ENCODE measurements around the gene CELF4.

CELF4 gene

DNA sequence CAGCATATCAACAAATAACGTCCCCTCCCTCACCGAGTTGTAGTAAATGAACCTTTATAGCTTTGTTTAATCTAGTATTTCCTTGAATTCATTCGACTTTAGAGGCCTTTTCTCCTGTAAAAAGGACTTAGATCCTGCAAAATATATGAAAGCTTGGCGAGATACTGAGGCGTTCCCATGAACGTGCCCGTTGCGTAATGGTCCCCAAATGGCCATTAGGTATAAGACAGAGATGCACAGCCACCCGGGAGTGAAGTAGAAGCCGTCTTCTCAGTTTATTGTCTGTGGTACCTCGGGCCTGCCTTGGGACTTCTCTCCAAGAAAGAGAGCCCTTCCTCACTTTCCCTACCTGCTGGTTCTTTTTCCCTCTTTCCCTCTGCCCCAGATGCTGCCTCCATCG is 310.6 kb downstream of the CELF4 start:
- no peak for DNase-seq (ENCODE audit: low spot score)

DNA sequence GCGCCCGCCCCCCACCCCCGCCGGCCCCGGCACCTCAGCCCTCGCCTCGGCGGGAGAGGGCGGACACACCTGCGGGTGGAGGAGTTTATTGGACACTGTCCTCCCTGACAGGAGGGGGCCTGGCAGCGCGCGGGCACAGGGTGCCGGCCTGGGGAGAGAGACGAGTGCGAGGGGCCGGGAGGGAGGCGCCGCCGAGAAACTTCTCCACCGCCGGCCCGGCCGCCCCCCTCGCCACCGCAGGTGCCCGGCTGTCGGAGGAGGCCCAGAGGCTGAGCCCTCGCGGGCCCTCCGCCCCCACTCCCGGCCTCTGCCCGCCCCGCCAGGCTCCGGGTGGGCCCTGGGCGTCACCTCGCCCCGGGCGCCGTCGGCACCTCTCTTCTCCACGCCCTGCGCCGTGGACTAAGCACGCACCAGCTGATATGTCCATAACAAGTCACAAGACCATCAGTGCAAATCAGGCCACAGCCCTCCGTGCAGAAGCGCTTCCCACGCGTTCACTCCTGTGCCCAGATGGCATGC is 311.3 kb downstream of the CELF4 start:
- no peak for DNase-seq (ENCODE audit: low spot score)

DNA sequence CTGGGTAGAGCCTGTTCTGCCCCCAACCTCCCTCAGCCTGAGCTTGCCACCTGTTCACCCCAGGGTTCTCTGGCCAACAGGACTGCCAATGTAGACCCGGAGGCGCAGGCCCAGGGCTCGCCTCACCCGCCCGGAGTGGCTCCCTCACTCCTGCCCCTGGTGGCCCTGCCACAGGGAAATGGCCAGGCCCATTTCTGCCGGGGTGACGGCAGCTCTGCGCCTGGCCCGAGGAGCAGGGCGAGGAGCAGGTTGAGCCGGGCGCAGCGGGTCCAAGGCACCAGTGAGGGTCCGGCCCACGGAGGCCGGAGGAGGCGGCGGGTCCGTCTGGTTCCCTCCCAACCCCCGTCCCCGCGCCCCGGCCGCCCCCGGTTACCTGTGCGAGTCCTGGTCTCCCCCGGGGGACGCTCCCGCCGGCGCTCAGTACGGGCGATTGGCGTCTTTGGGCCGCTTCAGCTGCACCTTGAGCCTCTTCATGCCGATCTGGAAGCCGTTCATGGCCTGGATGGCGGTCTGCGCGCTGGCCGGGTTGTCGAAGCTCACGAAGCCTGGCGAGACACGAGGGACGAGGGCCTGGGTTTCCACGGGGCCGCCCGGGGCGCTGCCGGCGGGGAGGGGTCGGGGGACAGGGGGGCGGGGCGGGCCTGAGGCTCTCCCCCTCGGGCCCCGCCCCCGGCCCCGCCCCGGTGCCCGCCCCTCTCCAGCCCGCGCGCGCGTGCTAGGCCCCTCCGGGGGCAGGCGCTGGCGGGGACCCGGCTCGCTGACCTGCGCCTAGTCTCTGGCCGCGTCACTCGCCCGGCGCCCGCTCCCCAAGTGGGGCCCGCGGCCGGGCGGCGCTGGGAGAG is 312.0 kb downstream of the CELF4 start:
- no peak for DNase-seq (ENCODE audit: low spot score)

DNA sequence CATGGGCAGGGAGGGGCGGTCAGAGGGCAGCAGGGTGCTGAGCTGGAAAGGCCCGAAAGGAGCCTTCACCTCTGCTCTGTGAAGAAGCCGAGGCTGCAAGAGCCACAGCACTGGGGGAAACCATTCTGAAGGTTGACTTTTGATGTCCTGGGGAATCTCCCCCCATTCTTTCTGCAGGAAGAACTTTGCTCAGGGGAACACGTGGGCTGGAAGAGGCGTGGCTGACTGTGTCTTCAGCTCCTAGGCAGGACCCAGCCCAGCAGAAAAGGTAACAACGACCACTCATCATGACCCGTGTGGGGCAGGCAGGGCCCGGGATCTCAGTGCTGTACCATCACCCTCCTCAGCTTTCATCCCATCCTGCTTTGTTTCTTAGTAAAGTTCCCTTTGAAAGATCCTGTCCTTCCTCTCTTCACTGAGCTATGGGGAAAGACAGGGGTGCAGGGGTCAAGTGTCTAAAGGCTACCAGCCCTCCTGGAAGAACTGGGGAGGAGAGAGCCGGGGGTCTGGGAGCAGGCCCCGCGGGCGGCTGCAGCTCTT is 312.7 kb downstream of the CELF4 start:
- DNase-seq (ENCODE audit: low spot score) = no peak

DNA sequence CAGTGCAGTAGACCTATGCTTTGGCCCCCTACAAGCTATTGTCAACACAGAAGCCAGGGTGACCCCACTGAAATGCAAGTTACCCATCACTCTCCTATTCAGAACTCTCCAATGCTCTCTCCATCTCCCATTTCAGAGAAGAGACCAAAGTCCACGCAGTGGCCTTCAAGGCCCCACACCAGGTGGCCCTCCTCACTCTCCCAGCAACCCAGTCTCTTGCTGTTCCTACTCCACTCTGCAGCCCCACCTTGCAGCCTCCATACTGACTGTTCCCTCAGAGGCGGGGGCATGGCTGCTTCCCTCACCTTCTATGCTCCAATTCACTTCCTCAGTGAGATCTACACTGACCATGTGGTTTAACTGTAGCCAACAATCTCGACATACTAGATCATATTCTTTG is 313.3 kb downstream of the CELF4 start:
- no peak for DNase-seq (ENCODE audit: low spot score)

DNA sequence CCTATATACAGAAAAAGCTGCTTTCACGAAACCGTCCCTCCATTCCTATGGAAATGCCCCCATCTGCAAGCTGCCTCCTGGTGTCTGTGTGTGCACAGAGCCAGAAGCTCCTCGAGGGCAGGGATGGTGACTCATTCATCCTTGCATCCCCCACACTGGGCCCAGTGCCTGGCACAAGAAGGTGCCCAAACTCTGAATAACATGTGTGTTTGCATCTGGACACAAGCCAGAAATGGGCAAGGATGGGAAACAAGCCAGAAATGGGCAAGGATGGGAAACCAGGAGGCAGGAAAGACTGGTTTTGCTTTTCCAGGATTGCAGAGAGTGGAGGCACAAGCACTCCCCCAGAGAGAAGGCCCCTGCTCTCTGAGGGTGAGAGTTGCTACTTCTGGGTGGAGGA is 313.9 kb downstream of the CELF4 start:
- DNase-seq (ENCODE audit: low spot score) = no peak

DNA sequence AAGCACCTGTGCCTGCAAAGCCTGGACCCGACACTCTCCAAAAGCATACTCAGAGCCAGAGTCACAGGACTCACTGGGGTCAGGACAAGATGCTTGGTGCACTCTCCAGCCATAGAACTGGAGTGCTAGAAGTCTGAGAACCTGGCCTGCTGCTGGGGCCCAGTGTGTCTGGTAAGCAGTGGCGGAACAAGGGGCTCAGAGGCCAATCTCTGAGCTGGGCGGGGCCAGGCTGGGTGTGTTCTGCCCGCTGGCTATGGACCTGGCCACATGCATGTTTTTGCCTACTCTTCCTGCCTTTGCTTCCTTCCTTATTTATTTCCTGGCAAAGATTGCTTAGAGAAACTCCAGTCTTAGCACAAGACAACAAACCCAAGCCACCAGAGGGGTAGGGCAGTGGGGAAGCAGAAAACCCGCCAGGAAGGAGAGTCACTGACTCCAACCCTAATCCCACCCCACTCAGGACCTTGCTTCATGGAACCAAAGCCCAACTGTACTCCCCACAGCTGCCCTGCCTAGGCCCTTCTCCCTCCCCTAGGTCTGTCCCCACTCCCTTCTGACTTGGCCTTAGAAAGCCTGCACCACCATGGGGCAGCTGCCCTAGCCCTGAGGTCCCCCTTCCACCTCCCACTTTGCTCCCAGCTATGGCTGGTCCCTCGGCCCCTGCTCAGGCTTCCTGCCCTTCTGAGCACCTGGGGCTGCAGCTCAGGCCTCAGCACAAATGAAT is 315.5 kb downstream of the CELF4 start:
- no peak for DNase-seq (ENCODE audit: low spot score)

DNA sequence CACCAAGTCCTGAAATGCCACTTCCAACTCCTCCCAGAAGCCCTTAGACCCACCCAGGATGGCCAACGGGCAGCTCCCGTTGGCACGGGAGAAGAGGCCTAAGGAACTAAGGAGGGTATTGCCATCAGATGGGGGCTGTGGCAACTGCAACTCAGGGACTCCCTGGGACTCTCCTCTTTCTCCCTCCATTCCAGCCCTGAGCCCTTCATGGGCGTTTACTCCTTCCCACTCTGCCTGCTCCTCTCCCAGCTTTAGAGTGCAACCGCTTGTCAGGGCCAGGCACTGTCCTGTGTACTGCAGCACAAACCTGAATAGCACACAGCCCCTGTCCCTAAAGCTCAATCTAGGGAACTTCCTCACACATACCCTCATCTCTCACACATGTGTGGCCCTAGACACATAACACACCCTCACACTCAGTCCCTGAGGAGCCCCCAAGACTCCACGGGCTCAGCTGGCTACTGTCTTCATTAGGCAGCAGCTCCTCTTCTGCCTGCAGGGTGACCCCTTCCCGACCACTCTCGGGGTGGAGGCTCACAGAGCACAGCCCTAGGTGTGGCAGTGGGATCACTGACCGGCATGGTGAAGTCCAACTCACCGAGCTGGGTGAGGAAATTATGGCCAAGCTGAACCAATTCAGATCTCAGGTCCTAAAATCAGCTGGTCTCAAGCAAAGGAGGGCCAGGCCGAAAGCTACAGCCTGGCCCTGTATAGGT is 316.3 kb downstream of the CELF4 start:
- DNase-seq (ENCODE audit: low spot score) = no peak

DNA sequence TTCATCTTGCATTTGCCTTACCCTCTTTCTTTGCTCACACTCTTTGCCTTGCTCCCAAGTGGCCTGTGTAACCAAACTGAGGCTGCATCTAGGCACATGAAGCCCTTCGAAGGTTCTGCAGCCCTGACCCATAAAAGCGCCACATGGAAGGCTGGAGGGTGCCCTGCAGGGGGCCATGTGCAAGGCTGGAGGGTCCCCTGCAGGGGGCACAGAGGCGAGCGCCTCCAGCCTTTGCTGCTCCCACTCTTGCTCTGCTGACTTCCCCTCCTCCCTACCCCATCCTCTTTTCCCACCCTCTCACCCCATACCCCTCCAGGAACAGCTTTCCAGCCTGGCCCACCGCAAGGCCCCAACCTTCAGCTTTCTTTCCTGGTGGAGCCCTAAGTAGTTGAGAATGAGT is 317.3 kb downstream of the CELF4 start:
- no peak for DNase-seq (ENCODE audit: low spot score)

DNA sequence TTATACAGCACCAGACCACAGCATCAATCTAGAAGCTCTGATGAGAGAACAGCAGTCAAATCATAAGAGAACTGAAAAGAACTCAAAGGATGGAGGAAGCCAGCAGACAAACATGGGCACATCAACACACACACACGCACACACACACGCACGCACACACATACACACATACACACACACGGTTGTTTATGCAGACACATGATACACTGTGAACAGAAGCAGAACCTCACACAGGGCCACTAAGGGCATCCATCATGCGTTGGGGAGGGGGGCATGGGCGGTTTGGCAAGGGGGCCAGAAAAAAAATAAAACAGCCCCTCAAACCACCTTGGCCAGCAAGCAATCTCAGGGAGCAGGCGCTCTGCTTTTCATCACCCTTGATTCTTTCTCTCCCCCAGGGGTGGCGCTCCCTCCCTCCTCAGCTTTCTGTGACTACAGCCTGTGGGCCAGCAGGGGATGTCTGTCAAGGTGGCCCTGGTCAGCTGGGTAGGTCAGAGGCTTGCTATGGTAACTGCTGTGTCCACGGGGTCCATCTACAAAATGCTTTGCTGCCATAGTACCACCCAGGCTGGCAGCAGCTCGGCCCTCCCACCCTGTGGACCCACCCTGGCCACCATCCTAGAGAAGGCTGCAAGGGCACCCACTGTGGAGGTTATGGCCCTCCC is 318.0 kb downstream of the CELF4 start:
- no peak for DNase-seq (ENCODE audit: low spot score)

DNA sequence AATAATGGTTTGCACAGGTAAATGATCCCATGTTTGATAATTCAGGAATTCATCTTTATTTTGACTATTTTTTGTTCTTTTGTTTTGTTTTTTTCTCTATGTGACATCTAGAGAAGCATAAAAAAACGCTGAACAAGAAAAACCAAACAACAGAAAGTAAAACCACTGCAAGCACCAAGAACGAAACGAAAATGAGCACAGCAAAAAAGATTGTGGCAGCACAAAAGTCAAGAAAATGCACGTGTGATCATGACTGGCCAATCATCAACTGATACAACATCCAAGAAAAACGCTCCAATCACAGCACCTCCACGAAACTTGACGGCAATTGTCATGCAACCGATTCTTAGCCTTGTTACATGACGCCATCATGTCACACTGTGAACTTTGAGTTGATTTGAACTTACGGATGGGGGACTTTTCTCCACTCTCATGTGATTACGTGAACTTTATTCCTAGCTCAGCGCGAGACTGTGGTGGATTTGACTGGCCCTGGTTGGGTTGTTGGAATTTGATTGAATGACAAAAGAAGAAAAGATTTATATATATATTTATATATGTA is 318.7 kb downstream of the CELF4 start:
- no peak for DNase-seq (ENCODE audit: low spot score)

DNA sequence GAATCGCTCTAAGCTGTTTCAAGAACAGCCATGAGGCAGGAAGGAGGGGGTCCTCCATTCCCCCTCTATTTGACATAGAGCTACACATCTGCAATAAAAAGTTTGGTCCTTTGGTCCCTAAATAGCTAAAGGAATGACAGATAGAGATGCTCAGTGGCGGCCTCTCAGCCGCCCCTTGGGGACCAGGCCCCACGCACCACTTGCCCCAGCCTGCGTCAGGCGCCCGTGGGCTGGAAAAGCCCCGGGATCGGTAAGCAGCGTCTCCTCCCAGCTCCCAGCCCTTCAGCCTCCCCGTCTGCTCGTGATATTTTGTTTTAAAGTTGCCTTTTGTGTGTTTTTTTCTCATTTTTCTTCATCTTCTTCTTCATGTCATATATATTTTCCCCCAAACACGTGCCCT is 321.0 kb downstream of the CELF4 start:
- no peak for DNase-seq (ENCODE audit: low spot score)

DNA sequence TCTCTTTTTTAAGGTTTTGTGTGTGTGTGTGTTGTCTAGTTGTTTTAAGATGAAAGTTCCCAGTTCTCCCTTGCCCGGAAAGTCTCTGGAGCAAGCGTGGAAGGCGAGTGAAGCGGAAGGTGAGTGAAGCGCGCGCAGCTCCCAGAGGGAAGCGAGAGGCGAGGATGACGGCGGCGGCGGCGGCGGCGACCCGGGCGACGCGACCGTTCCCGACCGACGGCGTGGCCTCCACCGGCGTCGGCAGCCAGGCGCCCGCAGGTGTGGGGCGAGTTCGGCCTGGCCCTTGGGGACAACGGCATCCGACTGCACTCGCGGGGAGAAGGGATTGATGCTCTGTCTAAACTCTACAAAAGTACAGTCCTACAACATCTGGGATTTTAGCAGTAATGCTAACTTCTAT is 321.9 kb downstream of the CELF4 start:
- no peak for DNase-seq (ENCODE audit: low spot score)

DNA sequence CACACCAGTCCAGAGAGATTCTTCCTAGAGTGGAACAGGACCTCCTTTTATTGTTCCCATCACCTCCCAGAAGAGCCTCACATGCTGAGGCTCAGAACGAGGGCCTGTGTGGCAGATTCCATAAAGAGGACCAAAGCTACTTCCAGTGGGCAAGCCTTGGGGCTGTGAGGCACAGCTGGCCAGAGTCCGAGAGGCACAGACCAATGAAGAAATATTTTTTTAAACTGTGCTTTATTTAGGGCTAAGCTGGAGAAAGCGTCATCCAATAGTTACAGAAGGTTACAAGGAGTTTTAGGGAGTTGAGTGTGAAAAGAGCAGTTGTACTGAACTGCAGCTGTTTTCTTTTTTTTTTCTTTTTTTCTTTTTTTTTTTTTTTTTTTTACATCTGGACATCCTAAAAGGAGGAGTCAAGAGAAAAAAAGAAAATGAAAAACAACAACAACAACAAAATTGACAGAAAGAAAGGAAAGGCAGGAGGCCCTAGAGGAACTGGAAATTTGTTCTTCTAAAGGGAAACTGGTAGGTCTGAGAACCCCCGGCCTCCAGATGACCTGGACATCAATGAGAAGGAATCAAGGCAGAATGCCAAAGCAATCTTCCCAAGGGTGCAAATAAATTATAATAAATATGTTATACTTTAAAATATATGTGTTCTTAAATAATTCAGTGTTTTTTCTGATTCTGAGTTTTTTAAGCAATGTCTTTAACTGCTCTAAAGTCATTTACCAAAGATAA is 322.6 kb downstream of the CELF4 start:
- no peak for DNase-seq (ENCODE audit: low spot score)

DNA sequence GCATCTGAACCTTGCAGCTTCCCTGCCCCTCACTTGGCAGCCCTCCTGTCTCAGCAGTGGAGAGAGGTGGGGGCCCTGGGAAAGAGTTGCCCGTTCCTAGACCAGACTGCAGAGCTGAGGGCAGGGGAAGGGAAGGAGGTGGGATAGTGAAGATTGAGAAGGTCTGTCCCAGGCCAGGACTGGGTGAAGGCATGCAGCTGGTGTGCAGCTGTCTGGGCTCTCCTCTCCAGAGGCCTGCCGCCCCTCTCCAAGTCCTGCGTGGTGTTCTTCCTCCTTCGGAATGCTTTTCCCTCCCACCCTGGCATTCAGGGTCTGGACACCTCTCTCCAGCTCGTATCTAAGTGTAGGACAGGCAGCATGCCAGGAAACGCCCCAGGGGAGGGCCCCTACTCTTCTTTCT is 323.5 kb downstream of the CELF4 start:
- DNase-seq (ENCODE audit: low spot score) = no peak

DNA sequence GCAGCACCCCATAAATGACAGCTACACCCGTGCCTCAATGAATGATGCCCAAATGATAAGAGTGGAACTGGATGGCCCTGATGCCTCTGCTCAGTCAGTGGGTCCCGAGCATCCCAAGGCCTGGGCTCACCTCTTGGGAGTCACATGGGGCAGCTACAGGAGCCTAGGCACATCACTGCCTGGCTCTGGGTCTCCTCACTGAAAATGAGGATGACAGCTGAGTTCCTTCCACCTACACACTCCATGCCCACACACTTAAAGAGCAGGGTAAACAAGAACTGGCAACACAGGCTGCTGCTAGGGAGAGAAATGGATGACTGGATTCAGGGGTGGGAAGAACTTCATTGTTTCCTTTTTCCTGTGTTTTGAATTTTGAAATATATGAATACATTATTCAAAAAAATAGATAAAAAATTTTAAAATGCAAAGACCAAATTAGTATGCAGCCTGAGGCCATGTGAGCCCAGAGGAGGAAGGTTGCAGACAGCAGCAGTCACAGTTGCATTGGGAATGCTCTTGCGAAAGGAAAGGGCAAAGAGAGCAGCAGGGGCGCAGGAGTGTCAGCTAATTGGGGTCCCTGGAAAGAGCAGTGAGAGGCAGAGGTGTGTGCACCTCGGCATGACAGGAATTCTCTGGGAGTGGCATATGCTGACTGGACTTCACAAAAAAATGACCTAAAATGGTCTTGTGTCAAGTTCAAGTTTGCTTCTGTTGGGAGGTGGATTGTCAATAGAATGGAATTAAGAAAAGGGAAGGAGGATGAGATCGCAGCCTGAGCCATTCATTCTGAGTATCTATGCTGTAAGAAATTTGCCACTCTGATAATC is 327.1 kb downstream of the CELF4 start:
- DNase-seq (ENCODE audit: low spot score) = no peak

DNA sequence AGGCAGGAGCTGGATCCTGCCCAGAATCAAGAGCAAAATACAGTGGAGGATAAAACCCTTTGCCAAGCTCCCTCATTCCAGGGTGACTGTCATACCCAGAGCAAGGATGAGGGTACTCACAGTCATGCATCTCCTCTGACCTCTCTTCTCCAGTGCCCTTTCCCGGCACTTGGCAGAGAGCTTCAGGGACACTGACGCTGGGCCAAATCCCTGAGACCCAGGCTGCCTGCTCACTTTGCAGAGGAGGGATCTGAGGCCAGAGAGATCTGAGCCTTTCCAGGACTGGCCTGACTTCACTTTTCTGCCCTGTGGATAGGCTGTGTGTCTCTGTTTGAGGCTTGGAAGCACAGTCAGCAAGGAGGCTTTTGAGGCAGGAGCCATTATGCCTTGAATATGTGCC is 330.0 kb downstream of the CELF4 start:
- no peak for DNase-seq (ENCODE audit: low spot score)

DNA sequence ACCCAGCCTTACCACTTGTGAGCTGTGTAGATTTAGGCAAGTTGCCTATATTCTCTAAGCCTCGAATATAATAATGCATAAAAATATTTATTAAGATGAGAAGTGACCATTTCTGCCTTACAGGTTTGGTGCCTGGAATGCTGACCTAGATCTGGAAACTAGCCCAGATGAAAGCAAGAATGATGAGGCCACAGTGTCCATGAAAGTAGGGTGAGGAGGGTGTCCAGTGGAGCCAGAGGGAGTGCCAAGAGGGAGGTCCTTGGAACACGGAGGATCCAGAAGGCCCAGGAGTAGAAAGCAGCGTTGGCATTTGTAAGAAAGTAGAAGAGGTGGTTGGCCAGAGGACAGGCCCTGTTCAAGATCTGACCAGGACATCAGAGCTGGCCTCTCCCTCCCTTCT is 334.3 kb downstream of the CELF4 start:
- DNase-seq (ENCODE audit: low spot score) = no peak

DNA sequence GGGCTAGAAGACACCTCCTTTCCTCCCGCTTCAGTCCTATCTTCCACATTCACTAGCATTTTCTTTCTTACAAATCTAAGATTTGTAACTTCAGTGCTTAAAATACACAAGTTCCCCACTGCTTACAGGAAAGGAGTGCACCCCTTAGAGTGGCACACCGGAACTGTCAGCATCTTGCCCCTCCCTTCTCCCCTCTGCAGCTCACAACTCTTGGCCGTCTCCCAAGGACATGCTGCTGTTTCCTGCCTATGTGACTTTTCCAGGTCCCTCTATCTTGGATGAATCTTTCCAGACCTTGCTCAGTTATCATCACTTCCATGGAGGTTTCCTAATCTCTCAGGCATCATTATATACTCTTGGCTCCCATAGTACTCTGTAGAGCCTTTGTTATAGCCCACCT is 334.8 kb downstream of the CELF4 start:
- no peak for DNase-seq (ENCODE audit: low spot score)

DNA sequence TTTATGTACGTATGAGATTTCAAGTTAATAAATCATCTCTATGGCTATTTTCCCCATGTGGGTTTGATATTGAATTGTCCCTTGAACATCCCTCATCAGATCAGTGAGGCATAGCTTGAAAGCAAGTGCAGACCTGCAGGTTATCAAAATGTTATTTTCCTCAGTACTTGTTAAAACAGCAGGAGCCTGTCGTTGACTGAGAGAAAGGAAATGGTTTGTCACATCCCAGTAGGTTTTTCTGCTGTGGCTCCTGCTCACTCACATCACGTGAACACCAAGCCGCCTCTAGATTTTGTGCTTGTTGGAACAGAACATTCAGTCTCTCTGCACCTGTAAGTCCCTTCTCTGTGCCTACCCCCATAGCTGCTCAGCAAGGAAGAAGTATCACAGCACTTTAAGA is 340.3 kb downstream of the CELF4 start:
- no peak for DNase-seq (ENCODE audit: low spot score)

All from CD4-positive, alpha-beta T cell treated with Interleukin-2 at 100 ng/mL for 4 hours (primary cell).